Activated naive CD4-positive, alpha-beta T cell treated with Interleukin-2 at 50 U/mL for 16 hours (primary cell): ENCODE measurements around the gene RXFP4.
A peak's percentile ranks its signal among the peaks of the same experiment; 100 is the strongest.
"Not testable (repeated sequence)": the region's sequence is repeated elsewhere in the genome, so short reads cannot be mapped to it uniquely, and the experiment has no call there.

ENCODE experiments used
- DNase-seq: peaks from one replicate; pipeline ENCODE4 v3.0.0-alpha.2; 2020

RXFP4 gene

GRCh38 chr1:155979597-155980343, 38.3 kb downstream of the RXFP4 start:
- no peak for DNase-seq

DNA sequence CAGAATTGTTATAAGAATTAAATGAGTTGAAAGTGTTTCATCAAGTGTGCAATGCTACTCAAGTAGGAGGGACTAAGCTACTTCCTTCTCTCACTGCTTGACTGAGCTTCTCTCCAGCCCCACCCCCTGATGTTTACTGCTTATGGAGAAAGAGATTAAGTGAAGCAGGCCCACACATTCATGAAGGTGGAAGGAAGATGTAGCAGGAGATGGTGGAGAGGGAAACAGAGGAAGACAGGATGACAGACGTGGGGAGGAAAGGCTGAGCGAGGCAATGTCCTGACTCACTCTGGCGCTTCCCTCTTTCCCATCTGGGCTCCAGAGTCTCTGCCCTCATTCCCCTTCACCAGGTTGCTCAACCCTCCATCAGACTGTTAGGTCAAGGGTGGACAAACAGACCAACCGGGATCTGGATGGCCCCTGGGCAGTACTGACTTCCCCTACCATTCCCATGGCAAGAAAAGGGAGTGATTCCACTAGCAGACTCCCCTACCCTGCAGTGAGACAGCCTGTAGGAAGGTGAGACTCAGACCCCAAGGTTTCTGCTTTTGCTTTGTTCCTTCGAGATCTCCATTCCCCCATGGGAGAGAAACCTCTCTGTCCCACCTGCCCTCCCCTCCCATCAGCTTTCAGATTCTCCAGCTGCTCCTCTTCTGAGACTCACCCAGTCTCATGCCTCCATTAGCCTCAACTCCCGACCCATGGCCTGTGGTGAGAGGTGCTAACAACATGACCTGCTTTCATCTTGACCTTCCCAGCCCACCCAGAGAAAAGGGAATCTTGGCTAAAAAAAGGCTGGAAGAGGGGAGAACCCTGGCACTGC, 40.0 kb downstream of the RXFP4 start:
- DNase-seq, result peak; percentile 29

DNA sequence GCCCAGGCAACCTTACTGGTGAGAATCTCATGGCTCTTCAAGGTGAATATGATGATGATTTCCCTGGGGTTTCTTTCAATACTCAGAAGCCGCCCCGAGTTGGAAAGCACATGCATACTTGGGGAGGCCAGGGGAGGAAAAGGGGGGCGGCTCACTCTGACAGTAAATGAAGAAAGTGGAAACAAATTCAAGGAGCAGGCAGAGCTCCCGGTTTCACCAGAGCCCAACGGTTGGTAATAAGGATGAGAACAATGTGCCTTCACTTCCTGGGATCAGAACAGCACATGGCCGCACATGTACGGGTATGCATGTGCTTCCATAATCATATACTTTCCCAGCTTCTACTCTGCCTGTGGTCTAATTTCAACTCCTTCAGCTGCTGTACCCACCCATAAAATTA, 40.7 kb downstream of the RXFP4 start:
- DNase-seq, result no peak

DNA sequence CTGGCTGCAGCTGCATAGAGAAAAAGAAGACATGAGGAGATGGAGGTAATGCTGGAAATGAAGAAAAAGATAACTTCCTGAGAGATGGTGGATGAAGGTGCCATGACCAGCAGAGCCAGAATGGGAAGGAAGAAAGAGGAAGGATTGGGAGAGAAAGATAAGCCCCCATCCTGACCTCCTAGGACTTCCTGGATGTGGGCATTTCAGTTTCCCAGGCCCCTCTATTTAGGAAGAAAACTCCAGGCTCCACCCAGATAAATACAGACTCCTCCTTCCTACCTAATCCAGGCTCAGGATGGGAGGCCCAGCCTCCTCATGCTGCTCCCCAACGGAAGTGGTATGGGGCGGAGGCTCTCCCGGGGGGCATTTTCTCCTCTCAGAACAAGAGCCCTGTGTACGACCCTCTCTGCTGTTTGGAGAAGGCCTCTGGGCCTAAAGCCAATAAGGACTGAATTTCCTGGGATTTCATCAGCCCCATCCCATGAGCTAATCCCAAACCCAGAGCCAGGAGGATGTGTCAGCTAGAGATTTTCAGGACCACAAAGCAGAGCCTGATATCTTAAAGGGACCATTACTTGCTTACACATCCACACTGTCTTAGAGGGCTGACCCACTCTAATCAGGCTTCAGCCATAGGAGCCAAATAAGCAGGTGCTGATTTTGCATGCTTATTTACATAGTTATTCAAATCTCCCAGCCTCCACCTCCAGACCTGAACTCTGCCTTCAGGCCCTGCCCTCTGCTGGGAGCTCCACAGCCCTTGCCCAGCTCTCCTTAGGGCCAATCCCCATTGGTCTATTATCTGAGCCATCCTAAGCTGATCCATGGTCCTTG, 42.0 kb downstream of the RXFP4 start:
- no peak for DNase-seq

- DNase-seq, result no peak
Observed at GRCh38 chr1:155984341-155984740, 42.9 kb downstream of the RXFP4 start.

DNA sequence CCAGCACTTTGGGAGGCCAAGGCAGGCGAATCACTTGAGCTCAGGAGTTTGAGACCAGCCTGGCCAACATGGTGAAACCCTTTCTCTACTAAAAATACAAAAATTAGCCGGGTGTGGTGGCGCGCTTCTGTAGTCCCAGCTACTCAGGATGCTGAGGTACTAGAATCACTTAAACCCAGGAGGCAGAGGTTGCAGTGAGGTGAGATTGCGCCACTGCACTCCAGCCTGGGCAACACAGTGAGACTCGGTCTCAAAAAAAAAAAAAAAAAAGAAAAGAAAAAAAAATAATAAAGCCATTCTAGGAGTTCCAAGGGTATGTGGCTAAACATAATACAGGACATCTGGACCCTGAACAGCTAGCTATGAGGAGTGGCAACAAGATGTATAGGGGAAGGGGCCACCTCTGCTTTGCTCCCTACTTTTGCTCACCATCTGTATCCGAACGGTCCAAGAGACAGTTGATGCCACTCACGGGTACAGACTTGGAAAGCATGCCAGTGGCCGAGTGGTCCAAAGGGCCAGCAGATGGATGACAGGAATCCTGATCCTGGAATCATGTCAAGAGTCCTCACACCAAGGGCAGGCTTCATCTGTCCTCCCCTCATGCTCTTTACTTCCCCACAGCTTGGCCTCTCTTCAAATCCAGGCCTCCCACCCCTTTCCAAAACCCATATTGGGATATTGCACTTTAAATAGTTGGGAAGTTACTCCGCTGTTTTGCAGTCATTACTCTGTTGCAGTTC, 43.6 kb downstream of the RXFP4 start:
- DNase-seq, result not testable (repeated sequence)

DNA sequence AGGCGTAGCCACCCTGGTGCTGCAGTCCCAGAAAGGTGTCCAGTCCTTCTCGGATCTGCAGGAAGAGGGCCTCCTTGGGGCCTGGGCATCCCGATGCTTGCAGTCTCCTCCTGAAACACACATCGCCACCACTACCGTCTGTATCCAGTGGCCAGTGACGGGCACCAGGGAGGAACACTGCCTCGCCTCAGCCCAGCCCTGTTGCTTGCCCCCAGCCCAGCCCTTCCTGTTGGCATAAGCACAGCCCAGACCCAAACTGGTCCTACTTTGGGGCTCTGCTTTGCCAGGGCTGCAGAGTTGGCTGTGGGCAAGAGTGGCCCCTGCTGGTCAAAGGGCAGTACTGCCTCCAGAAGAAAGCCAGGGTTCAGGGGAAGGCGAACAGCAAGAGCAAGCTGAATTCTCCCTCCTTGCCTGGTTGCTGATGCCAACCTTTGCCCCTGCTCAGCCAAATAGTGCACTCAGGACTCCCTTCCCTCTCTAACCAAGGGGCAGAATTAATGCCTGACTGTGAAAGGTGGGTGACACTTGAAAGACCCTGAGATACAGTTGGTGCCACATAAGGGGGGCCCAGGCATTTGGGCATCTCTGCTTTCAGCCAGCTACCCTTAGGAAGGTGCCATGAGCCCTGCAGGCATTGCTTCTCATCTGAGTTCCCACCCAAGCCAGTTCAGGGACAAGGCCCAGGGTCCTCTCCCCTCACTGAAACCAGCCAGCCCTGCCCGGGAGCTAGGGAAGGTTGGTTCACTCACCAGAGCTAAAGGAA, 48.0 kb downstream of the RXFP4 start:
- peak; percentile 81 for DNase-seq

- no peak for DNase-seq
Observed at GRCh38 chr1:155990005-155990739, 48.7 kb downstream of the RXFP4 start.
